ENCODE measurements around the gene PGF. TPM values are rescaled to one million over a fixed set of nuclear protein-coding genes. Genes with fewer than 3 reads are reported as not detected.

The PGF gene
- polyA plus RNA-seq, 3 donors, result 0.03 TPM; not detected in 2

DNA sequence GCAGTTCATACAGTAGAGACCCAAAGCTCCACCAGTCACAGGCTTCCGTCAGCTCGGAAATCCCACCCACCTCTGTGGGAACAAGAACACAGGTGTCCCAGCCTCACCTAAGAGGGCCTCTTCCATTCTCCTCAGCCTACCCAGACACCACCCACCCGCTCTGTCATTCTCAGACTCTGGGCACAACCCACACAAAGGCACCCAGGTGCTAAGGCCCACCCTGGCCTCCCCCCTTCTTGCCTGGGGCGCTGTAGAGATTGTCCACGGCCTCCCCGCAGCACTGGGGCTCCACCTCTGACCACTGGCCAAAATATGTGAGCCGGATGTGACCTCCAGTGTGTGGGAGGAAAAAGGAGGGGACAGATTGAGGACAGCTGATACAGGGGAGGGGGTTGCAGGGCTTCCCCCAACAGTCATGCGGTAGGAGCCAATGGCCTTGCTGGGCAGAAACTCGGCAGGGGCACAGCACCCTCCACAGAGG lies 46.5 kb downstream of the PGF start:
- Histone ChIP-seq H3K36me3 (replicated peaks in 1 of 2; ENCODE audit: control insufficient read depth in 1 of 2, insufficient read depth in 2 of 2, low read length in 2 of 2) (peaks cover 9 to 19% of the 10 kb centered on the region in 2 donors), H3K4me3 (replicated peaks in 1 of 3; ENCODE audit: low read depth in 2 of 3, low read length in 3 of 3) (no peak overlapping the region), H3K4me1 (ENCODE audit: control insufficient read depth in 1 of 2, insufficient read depth in 2 of 2, low read length in 2 of 2) (no peaks in the 10 kb centered on the region), H3K4me2 (replicated peaks; ENCODE audit: extremely low read depth, low read length, poor library complexity, severe bottlenecking) (no peak overlapping the region), H4K20me1 (ENCODE audit: insufficient read depth, low read length) (peaks cover 7% of the 10 kb centered on the region), H3K27ac (ENCODE audit: low read depth in 1 of 2, low read length in 2 of 2) (no peak overlapping the region), H3K79me2 (ENCODE audit: insufficient read depth, low read length) (no peaks in the 10 kb centered on the region), H3K27me3 (ENCODE audit: control insufficient read depth in 2 of 2, insufficient read depth in 2 of 2, low read length in 2 of 2) (no peaks in the 10 kb centered on the region), H2AFZ (ENCODE audit: insufficient read depth, low read depth, low read length, poor library complexity, severe bottlenecking) (no peak overlapping the region), H3K9me3 (replicated peaks in 1 of 2; ENCODE audit: control insufficient read depth in 1 of 2, insufficient read depth in 1 of 2, low read length in 2 of 2) (no peaks in the 10 kb centered on the region), H3K9ac (ENCODE audit: insufficient read depth, low read length, poor library complexity, severe bottlenecking) (no peak overlapping the region)
- no peak for DNase-seq
- Mint-ChIP-seq H3K4me1 (no peaks in the 10 kb centered on the region), H3K36me3 (peaks cover 12 to 18% of the 10 kb centered on the region in 2 donors), H3K27ac (no peak overlapping the region), H3K27me3 (ENCODE audit: low read depth in 3 of 3) (peaks cover 0 to 6% (median 0%) of the 10 kb centered on the region in 3 donors), H3K9me3 (no peaks in the 10 kb centered on the region), H3K4me3 (no peak overlapping the region)
- TF ChIP-seq, protein P1, sequence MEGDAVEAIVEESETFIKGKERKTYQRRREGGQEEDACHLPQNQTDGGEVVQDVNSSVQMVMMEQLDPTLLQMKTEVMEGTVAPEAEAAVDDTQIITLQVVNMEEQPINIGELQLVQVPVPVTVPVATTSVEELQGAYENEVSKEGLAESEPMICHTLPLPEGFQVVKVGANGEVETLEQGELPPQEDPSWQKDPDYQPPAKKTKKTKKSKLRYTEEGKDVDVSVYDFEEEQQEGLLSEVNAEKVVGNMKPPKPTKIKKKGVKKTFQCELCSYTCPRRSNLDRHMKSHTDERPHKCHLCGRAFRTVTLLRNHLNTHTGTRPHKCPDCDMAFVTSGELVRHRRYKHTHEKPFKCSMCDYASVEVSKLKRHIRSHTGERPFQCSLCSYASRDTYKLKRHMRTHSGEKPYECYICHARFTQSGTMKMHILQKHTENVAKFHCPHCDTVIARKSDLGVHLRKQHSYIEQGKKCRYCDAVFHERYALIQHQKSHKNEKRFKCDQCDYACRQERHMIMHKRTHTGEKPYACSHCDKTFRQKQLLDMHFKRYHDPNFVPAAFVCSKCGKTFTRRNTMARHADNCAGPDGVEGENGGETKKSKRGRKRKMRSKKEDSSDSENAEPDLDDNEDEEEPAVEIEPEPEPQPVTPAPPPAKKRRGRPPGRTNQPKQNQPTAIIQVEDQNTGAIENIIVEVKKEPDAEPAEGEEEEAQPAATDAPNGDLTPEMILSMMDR (IDR thresholded peaks at IDR 0.05), result no peak
- intact Hi-C loops (cut with micrococcal nuclease), result loop anchor here (5.0 kb wide), 1 partner anchor 302 kb away; no protein-coding TSS in a partner anchor
- WGBS (ENCODE audit: insufficient coverage), result 100% methylated on average over 4 of the region's 9 CpGs

GRCh38 chr14:74907744-74908143 lies 47.7 kb downstream of the PGF start:
- Mint-ChIP-seq H3K27ac (peak overlapping the region in 1 of 7 donors; percentile 19), H3K4me1 (no peaks in the 10 kb centered on the region), H3K36me3 (peaks cover 21 to 27% of the 10 kb centered on the region in 2 donors), H3K27me3 (ENCODE audit: low read depth in 3 of 3) (peaks cover 0 to 6% (median 1%) of the 10 kb centered on the region in 3 donors), H3K9me3 (no peaks in the 10 kb centered on the region), H3K4me3 (no peak overlapping the region)
- H3K9me3 ChIP-seq (replicated peaks in 1 of 2; ENCODE audit: control insufficient read depth in 1 of 2, insufficient read depth in 1 of 2, low read length in 2 of 2), result no peaks in the 10 kb centered on the region
- H3K79me2 ChIP-seq (ENCODE audit: insufficient read depth, low read length), result no peaks in the 10 kb centered on the region
- no peaks in the 10 kb centered on the region for H3K27me3 ChIP-seq (ENCODE audit: control insufficient read depth in 2 of 2, insufficient read depth in 2 of 2, low read length in 2 of 2)
- WGBS (ENCODE audit: insufficient coverage), result 68% methylated on average over 2 of the region's 6 CpGs
- no peaks in the 10 kb centered on the region for H3K4me1 ChIP-seq (ENCODE audit: control insufficient read depth in 1 of 2, insufficient read depth in 2 of 2, low read length in 2 of 2)
- H3K9ac ChIP-seq (ENCODE audit: insufficient read depth, low read length, poor library complexity, severe bottlenecking), result no peak overlapping the region
- TF ChIP-seq, protein P1 (IDR thresholded peaks at IDR 0.05), result no peak
- no peak overlapping the region for H3K27ac ChIP-seq (ENCODE audit: low read depth in 1 of 2, low read length in 2 of 2)
- DNase-seq, result no peak
- intact Hi-C loops (cut with micrococcal nuclease), result loop anchor here (5.0 kb wide), 1 partner anchor 300 kb away; no protein-coding TSS in a partner anchor
- no peak overlapping the region for H2AFZ ChIP-seq (ENCODE audit: insufficient read depth, low read depth, low read length, poor library complexity, severe bottlenecking)
- peaks cover 7% of the 10 kb centered on the region for H4K20me1 ChIP-seq (ENCODE audit: insufficient read depth, low read length)
- no peak overlapping the region for H3K4me2 ChIP-seq (replicated peaks; ENCODE audit: extremely low read depth, low read length, poor library complexity, severe bottlenecking)
- H3K4me3 ChIP-seq (replicated peaks in 1 of 3; ENCODE audit: low read depth in 2 of 3, low read length in 3 of 3), result no peak overlapping the region
- H3K36me3 ChIP-seq (replicated peaks in 1 of 2; ENCODE audit: control insufficient read depth in 1 of 2, insufficient read depth in 2 of 2, low read length in 2 of 2), result peaks cover 18 to 29% of the 10 kb centered on the region in 2 donors
